GM12878 (cell line): ENCODE data around the gene IGLON5. TPM values are rescaled to one million over a fixed set of nuclear protein-coding genes. Genes with fewer than 3 reads are reported as not detected.

Experiments used
- ATAC-seq: fragments of 200-7000 bp; cut with Tn5 transposase; 3 replicates; pipeline ENCODE4 v1.9.1; 2020; ENCODE audit warnings: mild to moderate bottlenecking, moderate library complexity
- BruUV-seq: library from RNA; stranded (reverse); fragments of 400-500 nt; replicated peaks from 2 replicates; lab custom pipeline; 2021; lab: Mats Ljungman, UMichigan
- CTCF ChIA-PET: fragments of 300-600 bp; sonication (Branson Sonifier 250); formaldehyde crosslinking; extraction: SDS; loops from one replicate; lab custom pipeline; 2021; ENCODE audit warnings: inconsistent platforms; lab: Yijun Ruan, JAX
- POLR2A ChIA-PET: fragments of 350-600 bp; formaldehyde crosslinking; extraction: SDS; loops from one replicate; lab custom pipeline; 2021; ENCODE audit warnings: inconsistent platforms; lab: Charles Lee
- RAD21 ChIA-PET: fragments of 300-600 bp; sonication (Branson Sonifier 250); formaldehyde crosslinking; loops from one replicate; lab custom pipeline; 2023; ENCODE audit warnings: antibody characterized with exemption; ENCODE audit not compliant: unreplicated experiment; lab: Charles Lee
- SMC1A ChIA-PET: fragments of 300-600 bp; sonication (Branson Sonifier 250); formaldehyde crosslinking; loops from one replicate; lab custom pipeline; 2023; ENCODE audit not compliant: unreplicated experiment, uncharacterized antibody; lab: Charles Lee
- DNase-seq: peaks from one replicate; pipeline ENCODE4 v3.0.0-alpha.2; 2011; ENCODE audit warnings: low read depth, low spot score
- FAIRE-seq: peaks from 3 replicates; lab custom pipeline; 2011; peaks lifted over from hg19 to GRCh38; lab: Jason Lieb, UNC
- H2AFZ ChIP-seq: 2 replicates; pipeline ENCODE4 v1.6.0; 2011; ENCODE audit warnings: low read depth, low read length, control low read depth; ENCODE audit not compliant: control insufficient read depth
- H3K27ac ChIP-seq: 2 replicates; pipeline ENCODE4 v1.5.1; 2011; ENCODE audit warnings: control low read depth; ENCODE audit not compliant: control insufficient read depth, insufficient read depth
- H3K27me3 ChIP-seq, 2 experiments: replicated peaks in 1 of 2; 2 replicates each; pipeline versions ENCODE4 v1.6.0 to v1.6.1; 2011; ENCODE audit warnings: low read length in 1 of 2; ENCODE audit not compliant: control insufficient read depth in 2 of 2, insufficient read depth in 2 of 2
- H3K36me3 ChIP-seq, 2 experiments: 2 replicates each; pipeline ENCODE4 v1.5.1; 2011; ENCODE audit warnings: low read length in 1 of 2; ENCODE audit not compliant: control insufficient read depth in 2 of 2, insufficient read depth in 2 of 2
- H3K4me1 ChIP-seq: 2 replicates; pipeline ENCODE4 v1.6.1; 2011; ENCODE audit warnings: mild to moderate bottlenecking, low read length, moderate library complexity, mixed read lengths; ENCODE audit not compliant: control insufficient read depth, insufficient read depth
- H3K4me2 ChIP-seq: 2 replicates; pipeline ENCODE4 v1.6.0; 2011; ENCODE audit warnings: control low read depth; ENCODE audit not compliant: control insufficient read depth, insufficient read depth
- H3K4me3 ChIP-seq: fragments of 200-600 bp; sonication (generic); 2 replicates; pipeline ENCODE4 v1.5.1; 2016
- H3K79me2 ChIP-seq: 2 replicates; pipeline ENCODE4 v1.6.0; 2011; ENCODE audit warnings: low read length; ENCODE audit not compliant: control insufficient read depth, insufficient read depth
- H3K9ac ChIP-seq: 2 replicates; pipeline ENCODE4 v1.8.0; 2011; ENCODE audit warnings: low read length, control low read depth, mixed read lengths; ENCODE audit not compliant: control insufficient read depth, insufficient read depth
- H3K9me3 ChIP-seq: replicated peaks from 3 replicates; pipeline ENCODE4 v1.5.1; 2011; ENCODE audit warnings: mild to moderate bottlenecking, low read length; ENCODE audit not compliant: control insufficient read depth, insufficient read depth
- H4K20me1 ChIP-seq: 2 replicates; pipeline ENCODE4 v1.6.0; 2011; ENCODE audit not compliant: control insufficient read depth, insufficient read depth
- BCL3 ChIP-seq: IDR thresholded peaks from 2 replicates; pipeline ENCODE4 v1.6.1; 2011; ENCODE audit warnings: borderline replicate concordance, low read depth, mild to moderate bottlenecking, moderate library complexity, low read length; ENCODE audit not compliant: insufficient read depth, poor library complexity, severe bottlenecking
- CHD1 ChIP-seq: IDR thresholded peaks from 2 replicates; pipeline ENCODE4 v1.6.1; 2012; ENCODE audit warnings: low read depth, low read length, improper control_type of control experiment
- DPF2 ChIP-seq: fragments of 450-650 bp; IDR thresholded peaks from 2 replicates; pipeline ENCODE4 v1.6.1; 2017; ENCODE audit warnings: mild to moderate bottlenecking
- FOXK2 ChIP-seq: fragments of 450-650 bp; IDR thresholded peaks from 2 replicates; pipeline ENCODE4 v1.6.1; 2017; ENCODE audit warnings: mild to moderate bottlenecking, moderate library complexity
- HCFC1 ChIP-seq: fragments of 150-350 bp; IDR thresholded peaks from 2 replicates; pipeline ENCODE4 v1.6.1; 2014; ENCODE audit warnings: low read length
- NFIC ChIP-seq: IDR thresholded peaks from 2 replicates; pipeline ENCODE4 v1.6.1; 2012; ENCODE audit warnings: low read depth, mild to moderate bottlenecking, inconsistent platforms, low read length, moderate library complexity
- SMAD1 ChIP-seq: fragments of 450-650 bp; IDR thresholded peaks from 2 replicates; pipeline ENCODE4 v1.6.1; 2018; ENCODE audit warnings: mild to moderate bottlenecking, low read depth; ENCODE audit not compliant: partially characterized antibody
- TARDBP ChIP-seq: IDR thresholded peaks from 2 replicates; pipeline ENCODE4 v1.6.1; 2016; ENCODE audit warnings: borderline replicate concordance
- TCF12 ChIP-seq: IDR thresholded peaks from 2 replicates; pipeline ENCODE4 v1.6.1; 2011; ENCODE audit warnings: low read depth, mild to moderate bottlenecking, low read length
- WGBS: methylation state at CpG from one replicate; pipeline ENCODE4 v1.1.6; 2016; ENCODE audit warnings: low lambda C conversion rate; ENCODE audit not compliant: insufficient replicate concordance, insufficient coverage; ENCODE audit errors: missing lambda C conversion rate; 5-methylcytosine and 5-hydroxymethylcytosine counted together
- in situ Hi-C: fragments of 300-500 bp; cut with MboI; formaldehyde crosslinking; loops from 9 replicates; pipeline ENCODE4 v1.14.3; 2018; ENCODE audit warnings: mixed read lengths
- intact Hi-C: fragments of 100-400 bp; cut with micrococcal nuclease; formaldehyde crosslinking; loops from one replicate; pipeline ENCODE4 v1.14.2; 2022; ENCODE audit not compliant: unreplicated experiment
- polyA plus RNA-seq, 11 experiments: library from polyadenylated mRNA; depleted of rRNA in 4 of 11; unstranded in 6 of 11; stranded (reverse) in 5 of 11; fragments of >200 nt; fragmentation: Nextera tagmentation in 4 of 11; fragmentation: Illumina TruSeq in 1 of 11; extraction: Ambion mirVana in 4 of 11; extraction: Trizol in 1 of 11; gene quantifications; 1 replicate in 1 of 11; 2 replicates in 10 of 11; pipeline versions ENCODE4 v1.2.1 to v1.2.3, GENCODE V29; 2011 to 2016; ENCODE audit warnings: inconsistent platforms in 2 of 11, missing spikeins in 2 of 11, low read depth in 1 of 11
- total RNA-seq, 4 experiments: library from RNA; depleted of rRNA in 3 of 4; stranded (reverse); fragments of >200 nt in 3 of 4; fragmentation: Illumina TruSeq in 1 of 4; extraction: Trizol in 1 of 4; gene quantifications; 2 replicates each; pipeline versions ENCODE4 v1.2.1 to v1.2.3, GENCODE V29; 2013 to 2021

Gene IGLON5
- total and polyA plus RNA-seq, 10 of the 15 experiments (the other 5 are each of a cell fraction or from before 2014, with no cell fraction given) = not detected

- CTCF ChIA-PET = interaction anchor here (0.7 to 5.1 kb wide), 8 partner anchors 25 to 100 kb away, joined by 3 to 47 read pairs (median 6); partner anchors contain the start of gene ETFB
- SMC1A ChIA-PET = interaction anchor here (0.7 to 1.4 kb wide), 3 partner anchors 36 to 98 kb away, joined by 3 to 4 read pairs (median 3); no protein-coding TSS in a partner anchor
- Histone ChIP-seq H3K36me3 (no peaks in the 10 kb centered on the region; a peak in 1 of 4 replicates), H3K4me3 (no peak overlapping the region), H3K9me3 (no peaks in the 10 kb centered on the region), H3K27me3 (no peaks in the 10 kb centered on the region), H3K4me1 (peaks cover 21% of the 10 kb centered on the region), H3K79me2 (no peaks in the 10 kb centered on the region), H3K4me2 (no peak overlapping the region), H3K9ac (no peak overlapping the region), H3K27ac (no peak overlapping the region), H2AFZ (no peak overlapping the region), H4K20me1 (no peaks in the 10 kb centered on the region)
- TF ChIP-seq CHD1 = no peak
- TF ChIP-seq TARDBP = no peak
- TF ChIP-seq NFIC = no peak
- no peak for TF ChIP-seq FOXK2
- TF ChIP-seq DPF2 = no peak
- no peak for TF ChIP-seq SMAD1
- TF ChIP-seq TCF12 = no peak
- no peak for TF ChIP-seq HCFC1
- TF ChIP-seq BCL3 = no peak
- intact Hi-C loops (no loop called here), in situ Hi-C loops (no loop called here)
- POLR2A ChIA-PET = interaction anchor here (1.1 to 2.6 kb wide), 3 partner anchors 16 to 54 kb away, joined by 3 to 12 read pairs (median 11); partner anchors contain the start of gene ETFB
- ATAC-seq (no peak), DNase-seq (no peak), FAIRE-seq (no peak)
- BruUV-seq = no TSS peak
- WGBS = 85% methylated on average over 18 of the region's 18 CpGs
- RAD21 ChIA-PET = interaction anchor here (0.7 to 2.2 kb wide), 4 partner anchors 27 to 93 kb away, joined by 3 to 9 read pairs (median 5); no protein-coding TSS in a partner anchor
Observed at GRCh38 chr19:51341066-51341465, 29.6 kb downstream of the IGLON5 start.
